Measurements from ENCODE around the gene ATP6V1C2. TPM values are rescaled to one million over a fixed set of nuclear protein-coding genes. Genes with fewer than 3 reads are reported as not detected.

The ATP6V1C2 gene
- total and polyA plus RNA-seq, 2 experiments from 2014 or later, result 0.14 to 2.1 TPM

GRCh38 chr2:10722252-10722825 lies 909 bp downstream of the ATP6V1C2 start:
- Mint-ChIP-seq H3K36me3 (ENCODE audit: low read depth) (no peaks in the 10 kb centered on the region; the same call in 2 of the 3 replicates), H3K9me3 (0 out of 3 replicates have a peak, but pooled peaks cover 3% of the 10 kb centered on the region), H3K27ac (no peak overlapping the region), H3K27me3 (ENCODE audit: insufficient read depth, low read depth, poor library complexity) (peaks cover 44% of the 10 kb centered on the region), H3K4me3 (peak overlapping the region; percentile 81), H3K4me1 (peaks cover 10% of the 10 kb centered on the region)
- Histone ChIP-seq H3K9me2 (ENCODE audit: insufficient read depth) (no peaks in the 10 kb centered on the region), H3K36me3 (ENCODE audit: insufficient read depth) (no peaks in the 10 kb centered on the region), H3K4me1 (ENCODE audit: insufficient read depth) (peaks cover 8% of the 10 kb centered on the region), H3K4me3 (peak overlapping the region; percentile 72), H3K4me2 (peak overlapping the region; percentile 89), H4K20me1 (replicated peaks; ENCODE audit: insufficient read depth) (no peaks in the 10 kb centered on the region; the same call in 1 of the 2 replicates), H3K27ac (ENCODE audit: low read depth) (no peak overlapping the region), H3F3A (replicated peaks; ENCODE audit: low read depth) (0 out of 2 replicates have a peak, but pooled peaks cover 9% of the 10 kb centered on the region), H3K27me3 (ENCODE audit: insufficient read depth) (peaks cover 68% of the 10 kb centered on the region), H2AFZ (peak overlapping the region; percentile 95), H3K79me2 (replicated peaks; ENCODE audit: insufficient read depth) (no peaks in the 10 kb centered on the region)
- TF ChIP-seq ZNF114 (CRISPR knock-in tag; IDR thresholded peaks at IDR 0.05) (no peak), EZH2 (IDR thresholded peaks at IDR 0.05; ENCODE audit: low read depth, unreplicated experiment) (peak; percentile 21)
- no peak for DNase-seq (ENCODE audit: low spot score)
- ATAC-seq, result peak; percentile 12

GRCh38 chr2:10732924-10733565 lies 11.6 kb downstream of the ATP6V1C2 start:
- Histone ChIP-seq H3K27ac (ENCODE audit: low read depth) (no peak overlapping the region), H3K79me2 (replicated peaks; ENCODE audit: insufficient read depth) (no peaks in the 10 kb centered on the region), H3K4me2 (no peak overlapping the region), H3K9me2 (ENCODE audit: insufficient read depth) (no peaks in the 10 kb centered on the region), H3K4me1 (ENCODE audit: insufficient read depth) (no peaks in the 10 kb centered on the region), H4K20me1 (replicated peaks; ENCODE audit: insufficient read depth) (no peaks in the 10 kb centered on the region), H2AFZ (no peak overlapping the region), H3K36me3 (ENCODE audit: insufficient read depth) (no peaks in the 10 kb centered on the region), H3K4me3 (no peak overlapping the region), H3F3A (replicated peaks; ENCODE audit: low read depth) (no peaks in the 10 kb centered on the region), H3K27me3 (ENCODE audit: insufficient read depth) (no peaks in the 10 kb centered on the region)
- Mint-ChIP-seq H3K36me3 (ENCODE audit: low read depth) (no peaks in the 10 kb centered on the region), H3K4me1 (peaks cover 4% of the 10 kb centered on the region; the same call in 1 of the 3 replicates), H3K9me3 (no peaks in the 10 kb centered on the region), H3K4me3 (no peak overlapping the region), H3K27ac (no peak overlapping the region), H3K27me3 (ENCODE audit: insufficient read depth, low read depth, poor library complexity) (peaks cover 6% of the 10 kb centered on the region)
- DNase-seq (ENCODE audit: low spot score) (no peak), ATAC-seq (no peak)
- TF ChIP-seq POLR2AphosphoS5 (IDR thresholded peaks at IDR 0.05; ENCODE audit: low read depth), result no peak
- TF ChIP-seq NANOG (IDR thresholded peaks at IDR 0.05; ENCODE audit: borderline replicate concordance), result no peak
- TF ChIP-seq JUNB (IDR thresholded peaks at IDR 0.05; ENCODE audit: unreplicated experiment), result no peak
- TF ChIP-seq EZH2 (IDR thresholded peaks at IDR 0.05; ENCODE audit: low read depth, unreplicated experiment), result no peak
- no peak for TF ChIP-seq ZNF114 (CRISPR knock-in tag; IDR thresholded peaks at IDR 0.05)
- TF ChIP-seq, protein P1, sequence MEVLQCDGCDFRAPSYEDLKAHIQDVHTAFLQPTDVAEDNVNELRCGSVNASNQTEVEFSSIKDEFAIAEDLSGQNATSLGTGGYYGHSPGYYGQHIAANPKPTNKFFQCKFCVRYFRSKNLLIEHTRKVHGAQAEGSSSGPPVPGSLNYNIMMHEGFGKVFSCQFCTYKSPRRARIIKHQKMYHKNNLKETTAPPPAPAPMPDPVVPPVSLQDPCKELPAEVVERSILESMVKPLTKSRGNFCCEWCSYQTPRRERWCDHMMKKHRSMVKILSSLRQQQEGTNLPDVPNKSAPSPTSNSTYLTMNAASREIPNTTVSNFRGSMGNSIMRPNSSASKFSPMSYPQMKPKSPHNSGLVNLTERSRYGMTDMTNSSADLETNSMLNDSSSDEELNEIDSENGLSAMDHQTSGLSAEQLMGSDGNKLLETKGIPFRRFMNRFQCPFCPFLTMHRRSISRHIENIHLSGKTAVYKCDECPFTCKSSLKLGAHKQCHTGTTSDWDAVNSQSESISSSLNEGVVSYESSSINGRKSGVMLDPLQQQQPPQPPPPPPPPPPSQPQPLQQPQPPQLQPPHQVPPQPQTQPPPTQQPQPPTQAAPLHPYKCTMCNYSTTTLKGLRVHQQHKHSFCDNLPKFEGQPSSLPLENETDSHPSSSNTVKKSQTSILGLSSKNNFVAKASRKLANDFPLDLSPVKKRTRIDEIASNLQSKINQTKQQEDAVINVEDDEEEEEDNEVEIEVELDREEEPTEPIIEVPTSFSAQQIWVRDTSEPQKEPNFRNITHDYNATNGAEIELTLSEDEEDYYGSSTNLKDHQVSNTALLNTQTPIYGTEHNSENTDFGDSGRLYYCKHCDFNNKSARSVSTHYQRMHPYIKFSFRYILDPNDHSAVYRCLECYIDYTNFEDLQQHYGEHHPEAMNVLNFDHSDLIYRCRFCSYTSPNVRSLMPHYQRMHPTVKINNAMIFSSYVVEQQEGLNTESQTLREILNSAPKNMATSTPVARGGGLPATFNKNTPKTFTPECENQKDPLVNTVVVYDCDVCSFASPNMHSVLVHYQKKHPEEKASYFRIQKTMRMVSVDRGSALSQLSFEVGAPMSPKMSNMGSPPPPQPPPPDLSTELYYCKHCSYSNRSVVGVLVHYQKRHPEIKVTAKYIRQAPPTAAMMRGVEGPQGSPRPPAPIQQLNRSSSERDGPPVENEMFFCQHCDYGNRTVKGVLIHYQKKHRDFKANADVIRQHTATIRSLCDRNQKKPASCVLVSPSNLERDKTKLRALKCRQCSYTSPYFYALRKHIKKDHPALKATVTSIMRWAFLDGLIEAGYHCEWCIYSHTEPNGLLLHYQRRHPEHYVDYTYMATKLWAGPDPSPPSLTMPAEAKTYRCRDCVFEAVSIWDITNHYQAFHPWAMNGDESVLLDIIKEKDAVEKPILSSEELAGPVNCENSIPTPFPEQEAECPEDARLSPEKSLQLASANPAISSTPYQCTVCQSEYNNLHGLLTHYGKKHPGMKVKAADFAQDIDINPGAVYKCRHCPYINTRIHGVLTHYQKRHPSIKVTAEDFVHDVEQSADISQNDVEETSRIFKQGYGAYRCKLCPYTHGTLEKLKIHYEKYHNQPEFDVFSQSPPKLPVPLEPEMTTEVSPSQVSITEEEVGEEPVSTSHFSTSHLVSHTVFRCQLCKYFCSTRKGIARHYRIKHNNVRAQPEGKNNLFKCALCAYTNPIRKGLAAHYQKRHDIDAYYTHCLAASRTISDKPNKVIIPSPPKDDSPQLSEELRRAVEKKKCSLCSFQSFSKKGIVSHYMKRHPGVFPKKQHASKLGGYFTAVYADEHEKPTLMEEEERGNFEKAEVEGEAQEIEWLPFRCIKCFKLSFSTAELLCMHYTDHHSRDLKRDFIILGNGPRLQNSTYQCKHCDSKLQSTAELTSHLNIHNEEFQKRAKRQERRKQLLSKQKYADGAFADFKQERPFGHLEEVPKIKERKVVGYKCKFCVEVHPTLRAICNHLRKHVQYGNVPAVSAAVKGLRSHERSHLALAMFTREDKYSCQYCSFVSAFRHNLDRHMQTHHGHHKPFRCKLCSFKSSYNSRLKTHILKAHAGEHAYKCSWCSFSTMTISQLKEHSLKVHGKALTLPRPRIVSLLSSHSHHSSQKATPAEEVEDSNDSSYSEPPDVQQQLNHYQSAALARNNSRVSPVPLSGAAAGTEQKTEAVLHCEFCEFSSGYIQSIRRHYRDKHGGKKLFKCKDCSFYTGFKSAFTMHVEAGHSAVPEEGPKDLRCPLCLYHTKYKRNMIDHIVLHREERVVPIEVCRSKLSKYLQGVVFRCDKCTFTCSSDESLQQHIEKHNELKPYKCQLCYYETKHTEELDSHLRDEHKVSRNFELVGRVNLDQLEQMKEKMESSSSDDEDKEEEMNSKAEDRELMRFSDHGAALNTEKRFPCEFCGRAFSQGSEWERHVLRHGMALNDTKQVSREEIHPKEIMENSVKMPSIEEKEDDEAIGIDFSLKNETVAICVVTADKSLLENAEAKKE (CRISPR knock-in tag; IDR thresholded peaks at IDR 0.05), result no peak
- no peak for TF ChIP-seq STAT1 (IDR thresholded peaks at IDR 0.05; ENCODE audit: unreplicated experiment)
- no peak for TF ChIP-seq ETS1 (IDR thresholded peaks at IDR 0.05)
- TF ChIP-seq, protein P2, sequence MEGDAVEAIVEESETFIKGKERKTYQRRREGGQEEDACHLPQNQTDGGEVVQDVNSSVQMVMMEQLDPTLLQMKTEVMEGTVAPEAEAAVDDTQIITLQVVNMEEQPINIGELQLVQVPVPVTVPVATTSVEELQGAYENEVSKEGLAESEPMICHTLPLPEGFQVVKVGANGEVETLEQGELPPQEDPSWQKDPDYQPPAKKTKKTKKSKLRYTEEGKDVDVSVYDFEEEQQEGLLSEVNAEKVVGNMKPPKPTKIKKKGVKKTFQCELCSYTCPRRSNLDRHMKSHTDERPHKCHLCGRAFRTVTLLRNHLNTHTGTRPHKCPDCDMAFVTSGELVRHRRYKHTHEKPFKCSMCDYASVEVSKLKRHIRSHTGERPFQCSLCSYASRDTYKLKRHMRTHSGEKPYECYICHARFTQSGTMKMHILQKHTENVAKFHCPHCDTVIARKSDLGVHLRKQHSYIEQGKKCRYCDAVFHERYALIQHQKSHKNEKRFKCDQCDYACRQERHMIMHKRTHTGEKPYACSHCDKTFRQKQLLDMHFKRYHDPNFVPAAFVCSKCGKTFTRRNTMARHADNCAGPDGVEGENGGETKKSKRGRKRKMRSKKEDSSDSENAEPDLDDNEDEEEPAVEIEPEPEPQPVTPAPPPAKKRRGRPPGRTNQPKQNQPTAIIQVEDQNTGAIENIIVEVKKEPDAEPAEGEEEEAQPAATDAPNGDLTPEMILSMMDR (conservative IDR thresholded peaks at IDR 0.05; ENCODE audit: low read depth in 2 of 2), result no peak
- TF ChIP-seq EZH2phosphoT487 (IDR thresholded peaks at IDR 0.05; ENCODE audit: unreplicated experiment), result no peak
- TF ChIP-seq CREB1 (CRISPR knock-in tag; IDR thresholded peaks at IDR 0.05; ENCODE audit: low read depth), result no peak
- TF ChIP-seq ZNF331 (CRISPR knock-in tag; IDR thresholded peaks at IDR 0.05; ENCODE audit: low read depth), result no peak
